GM18511 (cell line): ENCODE measurements around the gene MATK.

Source experiments
- ATAC-seq: cut with Tn5 transposase; IDR thresholded peaks from one replicate; pipeline ENCODE4 v1.9.1; 2021; ENCODE audit warnings: mild to moderate bottlenecking, moderate library complexity; ENCODE audit not compliant: unreplicated experiment

The MATK gene, protein sequence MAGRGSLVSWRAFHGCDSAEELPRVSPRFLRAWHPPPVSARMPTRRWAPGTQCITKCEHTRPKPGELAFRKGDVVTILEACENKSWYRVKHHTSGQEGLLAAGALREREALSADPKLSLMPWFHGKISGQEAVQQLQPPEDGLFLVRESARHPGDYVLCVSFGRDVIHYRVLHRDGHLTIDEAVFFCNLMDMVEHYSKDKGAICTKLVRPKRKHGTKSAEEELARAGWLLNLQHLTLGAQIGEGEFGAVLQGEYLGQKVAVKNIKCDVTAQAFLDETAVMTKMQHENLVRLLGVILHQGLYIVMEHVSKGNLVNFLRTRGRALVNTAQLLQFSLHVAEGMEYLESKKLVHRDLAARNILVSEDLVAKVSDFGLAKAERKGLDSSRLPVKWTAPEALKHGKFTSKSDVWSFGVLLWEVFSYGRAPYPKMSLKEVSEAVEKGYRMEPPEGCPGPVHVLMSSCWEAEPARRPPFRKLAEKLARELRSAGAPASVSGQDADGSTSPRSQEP

DNA sequence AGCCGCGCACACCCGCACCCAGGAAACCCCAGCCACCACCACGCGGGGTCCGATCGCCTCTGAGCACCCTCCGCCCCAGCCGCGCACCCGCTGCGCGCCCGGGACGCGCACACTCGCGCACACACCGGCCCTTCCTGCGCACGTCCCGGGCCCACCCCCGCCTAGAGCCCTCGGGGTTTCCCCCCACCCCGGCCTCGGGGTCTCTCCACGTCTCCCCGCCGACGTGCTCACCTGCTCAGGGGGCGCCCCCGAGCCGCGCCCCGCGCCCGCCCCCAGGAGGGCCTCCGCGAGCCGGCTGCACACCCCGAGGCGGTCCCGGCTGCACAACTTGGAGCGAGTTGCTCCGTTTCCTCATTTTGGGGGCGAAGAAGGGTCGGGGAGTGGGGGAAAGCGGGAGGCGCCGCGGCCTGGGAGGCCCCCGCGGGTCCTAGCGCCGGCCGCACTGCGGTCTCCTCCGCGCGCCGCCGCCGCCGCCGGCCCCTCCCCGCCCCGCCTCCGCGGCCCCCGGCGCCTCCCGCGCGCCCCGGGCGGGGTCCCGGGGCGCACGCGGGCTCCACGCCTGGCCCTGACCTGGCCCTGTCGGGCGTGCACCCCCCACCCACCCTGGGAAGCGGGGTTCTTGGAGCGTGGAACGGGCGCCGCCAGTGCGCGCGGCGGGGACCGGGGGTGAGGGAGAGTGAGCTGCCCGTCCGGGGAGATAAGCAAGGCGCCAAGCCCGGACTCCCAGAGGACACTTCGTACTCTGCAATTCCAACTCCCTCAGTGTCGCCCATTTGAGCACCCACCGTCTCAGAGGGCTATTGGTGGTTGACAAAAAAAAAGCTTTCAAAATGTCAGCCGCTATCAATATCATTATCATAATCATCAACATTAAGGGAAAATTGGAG is at the start of gene MATK:
TSS of gene MATK (minus strand) at position 444 of the 887 bp plus-strand sequence. CDS start 1,246 bp downstream, outside the sequence.
- no peak for ATAC-seq

DNA sequence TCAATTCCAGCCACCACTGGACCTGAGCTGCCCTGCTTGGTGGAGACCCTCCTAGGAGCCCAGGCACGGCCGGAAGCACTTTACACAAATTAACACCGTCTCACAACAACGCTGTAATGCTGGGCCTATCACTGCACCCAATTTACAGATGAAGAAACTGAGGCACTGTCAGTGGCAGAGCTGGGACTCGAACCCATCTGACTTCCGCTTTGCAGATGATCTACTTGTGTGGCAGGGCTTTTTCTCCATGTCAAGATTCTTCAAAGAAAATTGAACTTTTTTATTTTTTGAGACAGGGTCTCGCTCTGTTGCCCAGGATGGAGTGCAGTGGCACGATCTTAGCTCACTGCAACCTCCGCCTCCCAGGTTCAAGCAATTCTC is 48.9 kb upstream of the MATK start:
- ATAC-seq = no peak

DNA sequence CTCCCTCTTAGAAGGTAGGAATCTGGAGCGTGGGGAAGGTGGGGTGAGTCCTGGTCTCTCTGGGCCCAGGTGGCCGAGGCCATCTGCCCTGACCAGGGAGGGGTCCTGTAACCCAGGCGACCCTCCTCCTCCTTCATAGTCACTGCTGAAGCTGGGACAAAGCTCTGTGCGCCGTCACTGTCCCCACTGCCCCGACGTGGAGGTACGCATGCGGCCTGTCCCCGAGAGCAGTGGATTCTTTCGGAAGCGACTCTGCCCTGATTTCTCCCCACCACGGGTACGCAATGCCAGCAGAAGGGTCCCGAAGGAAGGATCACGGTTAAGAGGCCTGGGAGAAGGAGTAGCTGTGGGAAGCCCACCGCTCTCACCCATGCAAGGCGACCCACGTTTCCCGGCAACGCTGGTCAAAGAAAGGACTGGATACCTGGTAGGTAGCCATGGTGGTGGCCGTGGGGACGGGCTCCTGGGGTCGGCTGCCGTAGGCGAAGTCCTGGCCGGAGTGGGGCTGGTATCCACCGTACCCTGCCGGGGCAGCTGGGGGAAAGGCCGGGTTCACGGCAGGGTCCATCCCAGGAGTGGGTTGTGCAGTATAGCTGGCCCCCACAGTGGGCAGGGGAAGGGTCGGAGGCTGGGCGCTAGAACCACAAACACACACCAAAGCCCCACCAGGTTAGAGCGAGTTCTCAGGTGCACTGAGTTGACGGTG is 48.3 kb upstream of the MATK start:
- ATAC-seq = no peak

DNA sequence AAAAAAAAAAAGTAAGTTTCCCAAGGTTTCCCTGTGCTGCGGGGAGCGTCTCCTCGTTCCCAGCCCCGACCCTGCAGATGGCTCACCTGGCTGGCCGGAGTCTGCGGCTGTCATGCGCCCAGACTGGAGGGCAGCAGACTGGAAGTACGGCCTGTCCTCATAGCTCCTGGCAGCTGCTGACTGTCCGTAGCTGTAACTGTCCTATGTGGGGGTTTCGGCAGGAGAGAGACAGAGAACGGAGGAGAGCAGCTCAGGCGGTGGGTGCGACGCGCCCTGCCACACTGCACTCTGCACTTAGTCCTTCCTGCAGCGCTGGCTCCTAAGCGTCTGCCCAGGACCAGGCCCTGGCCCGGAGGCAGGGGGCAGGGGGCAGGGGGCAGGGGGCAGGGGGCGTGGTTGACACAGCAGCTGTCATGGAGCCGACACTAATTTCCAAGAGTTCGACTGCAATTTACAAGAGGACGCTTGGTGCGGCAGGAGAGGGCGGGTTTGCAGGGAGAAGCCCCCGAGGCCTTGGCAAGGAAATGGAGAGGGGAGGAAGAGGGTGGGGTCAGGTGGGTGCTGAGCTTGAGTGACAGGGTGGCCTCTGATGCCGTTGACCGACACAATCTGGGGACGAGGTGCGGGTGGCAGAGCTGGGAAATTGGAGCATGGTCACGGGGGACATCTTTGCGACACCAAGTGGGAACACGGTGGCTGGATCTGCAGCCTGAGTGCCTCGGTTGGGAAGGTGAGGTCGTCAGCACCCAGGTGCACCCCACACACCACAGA is 47.6 kb upstream of the MATK start:
- ATAC-seq = no peak

DNA sequence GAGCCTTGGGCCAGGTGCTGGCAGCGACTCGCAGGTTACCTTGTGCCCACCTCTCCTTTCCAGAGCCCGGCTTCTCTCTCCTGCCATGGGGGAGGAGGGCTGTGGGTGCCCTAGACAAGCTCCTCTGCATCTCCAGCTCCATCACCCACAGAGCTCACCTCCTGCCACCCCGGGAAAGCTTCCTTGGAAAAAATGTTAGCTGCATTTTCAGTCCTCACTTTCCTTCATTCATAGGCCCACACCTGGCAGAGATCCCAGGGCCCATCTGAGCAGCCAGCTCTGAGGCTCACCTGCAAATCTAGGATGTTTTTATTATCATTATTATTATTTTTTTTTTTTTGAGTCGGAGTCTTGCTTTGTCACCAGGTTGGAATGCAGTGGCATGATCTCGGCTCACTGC is 45.8 kb upstream of the MATK start:
- ATAC-seq = no peak

DNA sequence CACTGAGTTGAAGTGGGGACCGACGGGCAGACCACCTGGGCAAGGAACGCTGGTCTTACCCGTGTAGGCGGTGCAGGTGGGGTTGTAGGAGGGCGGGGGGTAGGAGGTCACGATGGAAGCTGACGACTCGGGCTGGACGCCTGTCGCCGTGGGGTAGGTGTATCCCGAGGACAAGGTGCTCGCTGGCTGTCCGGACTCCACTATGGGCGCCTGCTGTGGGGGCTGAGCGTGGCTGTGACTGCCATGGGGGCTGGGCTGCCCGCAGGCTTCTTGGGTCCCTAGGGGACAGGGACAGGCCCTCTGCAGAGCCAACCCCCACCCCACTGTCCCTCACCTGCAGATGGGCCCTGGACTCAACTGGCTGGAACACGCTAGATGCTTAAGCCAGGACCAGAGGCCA is 45.4 kb upstream of the MATK start:
- ATAC-seq = no peak

DNA sequence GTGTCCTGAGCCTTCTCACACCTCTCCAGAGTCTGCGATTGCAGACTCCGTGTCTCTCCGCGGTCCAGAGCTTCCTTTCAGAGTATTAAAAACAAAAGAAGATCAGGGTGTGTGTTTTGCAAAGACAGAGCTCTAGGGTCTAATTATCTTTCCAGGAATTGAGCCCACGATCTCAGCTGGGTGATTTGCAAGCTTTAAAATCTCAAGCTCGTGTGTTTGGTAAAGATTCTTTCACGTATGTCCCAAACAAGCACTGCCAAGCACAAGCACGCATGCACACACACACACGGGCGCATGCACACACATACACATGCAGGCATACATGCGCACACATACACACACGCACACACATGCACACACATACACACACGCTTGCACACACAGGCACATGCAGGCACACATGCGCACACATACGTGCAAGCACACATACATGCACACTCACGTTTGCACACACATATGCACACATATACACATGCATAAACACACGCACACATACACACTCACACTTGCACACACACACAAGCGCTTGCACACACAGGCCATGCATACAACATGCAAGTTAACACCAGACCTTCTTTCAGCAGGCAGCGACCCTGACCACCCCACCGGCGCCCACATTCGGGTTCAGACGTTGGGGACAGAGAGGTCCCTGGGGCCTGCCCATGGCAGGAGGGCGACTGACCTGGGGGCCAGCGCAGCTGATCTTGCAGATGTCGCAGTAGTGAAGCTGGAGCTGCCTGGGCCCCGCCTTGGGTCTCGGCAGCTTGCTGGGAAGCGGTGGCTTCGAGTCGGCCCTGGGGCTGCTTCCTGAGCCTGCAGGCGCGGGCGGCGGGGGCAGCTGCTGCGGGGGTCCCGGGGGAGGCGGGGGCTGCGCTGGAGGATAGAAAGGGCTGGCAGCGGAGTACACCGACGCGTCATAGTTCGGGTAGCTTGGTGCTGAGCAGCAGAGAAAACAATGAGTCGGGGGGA is 44.7 kb upstream of the MATK start:
- ATAC-seq = no peak

DNA sequence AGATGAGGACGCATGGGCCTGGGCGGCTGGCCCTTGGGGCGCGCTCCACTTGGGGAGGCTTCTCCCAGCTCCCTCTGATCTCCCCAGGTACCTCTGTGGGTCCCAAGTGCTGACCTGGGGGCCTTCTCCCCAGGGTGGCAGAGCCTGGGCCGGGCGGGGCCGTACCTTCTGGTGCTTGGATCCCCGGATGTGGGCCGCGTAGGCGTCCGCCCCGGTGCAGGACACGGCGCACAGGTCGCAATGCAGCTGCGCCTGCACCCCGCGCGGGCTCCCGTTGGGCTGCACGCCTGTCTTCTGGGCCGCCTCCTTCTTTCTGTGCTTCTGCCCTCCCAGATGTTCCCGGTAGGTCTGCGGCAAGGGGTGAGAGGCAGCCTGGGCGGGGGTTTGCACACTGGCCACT is 41.1 kb upstream of the MATK start:
- no peak for ATAC-seq

DNA sequence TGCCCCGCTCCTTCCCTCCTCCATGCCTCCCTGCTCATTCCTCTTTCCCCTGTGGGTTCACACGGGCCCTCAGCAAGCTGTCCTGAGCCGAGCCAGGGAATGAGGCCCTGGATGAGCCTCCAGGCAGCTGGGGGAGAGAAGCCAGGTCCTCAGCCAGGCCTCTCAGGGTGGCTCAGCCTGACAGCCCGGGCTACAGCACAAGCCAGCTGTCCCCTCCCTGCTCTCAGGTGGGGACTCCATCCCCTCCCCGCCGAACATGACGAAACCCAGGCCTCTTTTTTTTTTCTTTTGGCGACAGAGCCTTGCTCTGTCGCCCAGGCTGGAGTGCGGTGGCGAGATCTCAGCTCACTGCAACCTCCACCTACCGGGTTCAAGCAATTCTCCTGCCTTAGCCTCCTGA is 40.0 kb upstream of the MATK start:
- ATAC-seq = no peak

DNA sequence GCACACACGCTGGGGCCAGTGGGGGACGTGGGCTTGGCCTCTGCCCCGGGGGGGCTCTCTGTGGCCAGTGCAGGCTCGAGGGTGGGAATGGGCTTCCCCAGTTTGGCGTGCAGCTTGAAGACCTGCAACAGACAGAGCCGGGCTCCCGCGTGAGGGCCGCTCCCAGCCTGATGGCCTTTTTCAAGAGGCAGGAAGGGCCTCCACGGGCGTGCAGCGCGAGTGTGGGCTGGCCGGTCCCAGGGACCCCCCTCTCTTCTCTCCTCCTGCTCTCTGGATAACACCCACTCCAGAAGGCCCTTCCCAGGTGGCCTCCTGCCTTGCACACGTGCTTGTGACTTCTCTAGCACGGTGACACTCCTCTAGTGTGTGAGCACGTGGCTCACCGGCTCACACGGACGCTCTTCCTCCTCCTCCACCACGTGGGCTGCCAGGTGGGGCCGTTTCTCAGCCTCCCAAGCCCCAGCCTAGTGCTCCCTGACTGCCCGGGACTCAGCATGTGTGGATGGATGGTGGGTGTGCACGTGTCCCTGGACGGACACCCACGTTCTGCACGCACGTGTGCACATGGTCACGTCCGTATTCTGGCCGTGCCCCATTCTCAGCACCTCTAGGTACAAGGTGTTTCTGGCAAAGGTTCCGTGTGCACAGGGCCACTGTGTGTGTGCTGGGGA is 39.2 kb upstream of the MATK start:
- ATAC-seq = no peak

DNA sequence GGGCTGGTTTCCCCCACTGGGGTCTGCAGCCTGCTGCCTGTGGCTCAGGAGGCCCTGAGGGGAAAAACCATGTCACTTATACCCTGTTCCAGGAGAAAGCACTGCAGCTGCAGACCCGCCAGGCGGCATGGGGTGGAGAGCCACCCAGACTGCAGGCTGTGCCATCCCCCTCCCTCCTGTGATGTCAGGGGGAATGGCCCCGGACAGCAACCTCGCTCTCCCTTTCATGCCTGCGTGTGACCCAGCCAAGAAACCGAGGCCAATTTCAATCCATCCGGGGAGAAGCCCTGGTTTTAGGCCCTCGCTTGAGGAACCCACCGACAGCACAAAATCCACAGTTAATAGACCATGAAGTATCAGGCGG is 37.2 kb upstream of the MATK start:
- ATAC-seq = no peak

DNA sequence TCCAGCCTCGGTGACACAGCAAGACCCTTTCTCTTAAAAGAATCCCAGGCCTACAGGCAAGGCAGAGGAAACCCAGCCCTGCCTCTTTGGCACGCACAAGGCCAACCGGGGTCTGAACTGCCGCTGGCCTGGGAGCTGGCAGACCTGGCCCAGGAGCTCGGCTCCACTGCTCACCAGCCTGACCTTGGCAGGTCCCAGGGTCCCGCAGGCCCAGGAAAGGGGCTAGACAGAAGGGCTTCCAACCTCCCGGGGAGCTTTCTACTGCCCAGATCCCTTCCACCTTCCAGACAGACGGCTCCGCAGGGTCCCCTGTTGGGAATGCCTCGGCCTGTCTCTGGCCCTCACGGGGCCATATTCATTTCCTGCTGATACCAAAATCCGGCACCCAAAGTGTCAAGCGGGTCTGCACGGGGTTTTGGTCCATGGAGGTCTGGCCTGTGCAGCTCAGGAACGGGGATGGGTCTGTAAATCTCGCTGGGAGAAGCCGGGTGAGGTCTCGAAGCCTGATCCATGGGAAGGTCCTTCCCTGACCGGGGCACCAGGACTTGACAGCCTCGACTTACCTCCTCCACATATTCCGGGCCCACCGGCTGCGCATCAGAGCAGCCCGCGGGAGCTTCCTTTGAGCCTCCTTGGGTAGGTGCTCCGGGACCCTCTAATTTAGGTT is 36.6 kb upstream of the MATK start:
- ATAC-seq = no peak

DNA sequence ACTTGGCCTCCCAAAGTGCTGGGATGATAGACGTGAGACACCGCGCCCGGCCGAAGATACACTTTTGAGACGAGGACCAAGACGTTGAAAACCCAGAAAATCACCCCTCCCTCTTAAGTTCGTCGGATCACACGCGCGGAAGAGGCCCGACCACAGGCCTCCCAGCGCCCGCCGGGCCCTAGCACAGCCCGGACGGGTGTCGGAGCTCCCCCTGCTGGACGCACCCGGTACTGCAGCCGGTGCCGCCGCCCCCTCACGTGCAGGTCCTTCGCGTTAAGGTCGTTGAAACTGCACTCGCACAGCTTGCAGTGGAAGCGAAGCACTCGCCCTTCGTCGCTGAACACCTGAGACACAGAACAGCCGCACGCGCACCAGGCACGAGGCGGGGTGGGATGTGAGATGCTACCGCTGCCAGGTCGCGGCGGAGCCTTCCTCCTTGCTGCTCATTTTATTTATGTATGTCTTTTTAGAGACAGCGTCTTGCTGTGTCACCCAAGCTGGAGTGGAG is 35.7 kb upstream of the MATK start:
- ATAC-seq = no peak

DNA sequence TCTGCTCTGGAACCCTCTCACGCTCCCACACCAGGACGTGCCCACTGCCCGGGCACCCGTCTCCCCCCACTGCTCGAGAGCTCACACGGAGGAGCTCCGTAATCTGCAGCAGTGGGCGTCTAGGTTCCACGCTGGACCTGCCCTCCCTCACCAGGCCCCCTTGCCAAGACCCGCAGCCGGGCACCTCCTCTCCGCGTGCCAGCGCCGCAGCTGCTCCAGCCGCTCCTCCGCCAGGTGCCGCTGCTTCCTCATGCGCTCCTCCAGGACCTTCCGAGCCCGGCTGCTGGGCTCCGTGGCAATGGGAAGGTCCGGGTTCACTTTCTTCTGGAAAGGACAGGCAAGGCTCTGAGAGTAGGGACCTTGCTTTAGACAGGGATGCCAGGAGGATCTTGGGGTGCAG is 35.0 kb upstream of the MATK start:
- ATAC-seq = no peak

DNA sequence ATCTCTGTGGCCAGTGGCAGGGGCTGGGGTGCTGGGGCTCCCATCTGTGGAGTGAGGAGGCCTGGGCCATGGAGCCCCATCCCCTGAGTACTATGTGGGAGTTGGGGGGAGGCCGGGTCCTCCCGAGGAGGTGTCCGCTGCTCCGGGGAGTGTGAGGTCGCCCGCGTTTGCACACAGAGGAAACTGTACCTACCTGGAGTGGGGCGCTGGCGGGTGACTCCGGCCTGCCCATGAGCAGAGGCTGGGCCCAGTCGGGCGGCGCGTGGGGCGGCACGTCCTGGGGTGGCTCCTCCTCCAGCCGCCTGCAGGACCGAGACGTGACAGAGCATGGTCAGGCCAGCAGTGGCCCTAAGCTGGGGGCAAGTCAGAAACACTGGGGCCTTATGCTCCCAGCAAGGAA is 33.8 kb upstream of the MATK start:
- ATAC-seq = no peak

DNA sequence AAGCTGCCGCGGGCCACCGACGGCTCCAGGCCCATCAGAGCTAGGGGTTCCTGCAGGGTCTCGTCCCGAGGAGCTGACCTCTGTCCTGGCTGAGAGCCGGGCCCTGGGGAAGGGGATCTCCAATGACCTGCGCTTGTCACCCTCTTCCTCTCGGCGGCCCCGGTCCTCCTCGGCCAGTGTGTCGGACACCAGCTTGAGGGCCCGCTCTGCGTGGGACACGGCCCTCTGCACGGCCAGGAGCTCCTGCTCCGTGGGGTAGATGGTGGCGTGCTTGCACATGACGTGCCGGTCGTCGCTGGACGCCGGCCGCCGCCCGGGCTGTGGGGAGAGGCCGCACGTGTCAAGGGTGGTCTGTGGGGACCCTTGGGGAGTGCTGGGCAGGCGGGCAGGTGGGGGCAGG is 32.7 kb upstream of the MATK start:
- ATAC-seq = no peak

DNA sequence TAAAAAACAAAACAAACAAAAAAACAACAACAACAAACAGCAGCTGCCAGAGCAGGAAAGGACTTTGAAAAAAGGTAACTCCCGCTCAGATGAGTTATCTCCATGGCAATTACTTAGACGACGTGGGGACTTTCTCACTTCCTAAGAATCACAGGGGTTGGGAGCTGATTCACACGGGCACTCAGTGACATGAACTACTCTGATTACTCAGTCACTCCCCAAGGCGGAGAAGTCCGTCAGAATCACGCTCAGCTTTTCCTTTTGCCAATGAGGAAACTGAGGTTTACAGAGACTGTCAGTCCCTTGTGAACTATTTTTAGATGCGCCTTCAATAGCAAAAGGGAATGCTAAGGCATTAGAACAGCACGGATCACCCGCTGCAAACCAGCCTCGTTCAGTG is 32.3 kb upstream of the MATK start:
- ATAC-seq = no peak

DNA sequence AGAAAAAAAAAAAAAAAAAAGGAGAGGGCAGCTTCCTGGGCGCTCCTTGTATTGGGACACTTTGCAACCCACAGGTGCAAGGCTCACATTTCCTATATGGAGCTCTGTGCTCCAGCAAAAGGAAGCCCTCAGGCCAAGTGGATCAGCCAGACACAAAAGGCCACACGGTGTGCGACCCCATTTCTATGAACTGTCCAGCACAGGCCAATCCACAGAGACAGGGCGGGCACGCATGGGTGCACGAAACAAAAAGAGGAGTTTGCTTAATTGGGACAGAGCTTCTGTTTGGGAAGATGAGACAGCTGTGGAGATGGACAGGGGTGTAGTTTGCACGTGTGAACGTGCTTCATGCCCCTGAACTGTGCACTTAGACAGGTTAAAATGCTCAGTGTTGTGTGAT is 31.6 kb upstream of the MATK start:
- ATAC-seq = no peak
